K562 (cell line): Measurements from ENCODE around the gene TMEM120B. TPM values are rescaled to one million over a fixed set of nuclear protein-coding genes. Genes with fewer than 3 reads are reported as not detected.
A peak's percentile ranks its signal among the peaks of the same experiment; 100 is the strongest.

Source experiments
- ATAC-seq: fragments of 200-7000 bp; cut with Tn5 transposase; 3 replicates; pipeline ENCODE4 v1.9.1; 2020; ENCODE audit warnings: moderate library complexity
- BruUV-seq: library from RNA; stranded (reverse); fragments of 400-500 nt; replicated peaks from 2 replicates; lab custom pipeline; 2021; lab: Mats Ljungman, UMichigan
- CTCF ChIA-PET: fragments of 300-600 bp; formaldehyde crosslinking; extraction: SDS; loops from one replicate; lab custom pipeline; 2021; ENCODE audit warnings: low intra/inter-chr PET ratio; lab: Yijun Ruan, JAX
- POLR2A ChIA-PET: fragments of 300-600, 350-650 bp; sonication (Branson Sonifier 250); formaldehyde crosslinking; extraction: SDS; loops from one replicate; lab custom pipeline; 2021; ENCODE audit warnings: antibody characterized with exemption, inconsistent platforms; lab: Yijun Ruan, JAX
- DNase-seq, 4 experiments: peaks; one replicate each; pipeline versions ENCODE4 v3.0.0 to v3.0.0-alpha.2; 2011 to 2018; ENCODE audit warnings: low spot score in 3 of 4, mixed read lengths in 3 of 4; ENCODE audit errors: extremely low read depth in 1 of 4
- FAIRE-seq: peaks from 2 replicates; lab custom pipeline; 2011; peaks lifted over from hg19 to GRCh38; lab: Jason Lieb, UNC
- H2AFZ ChIP-seq: 2 replicates; pipeline ENCODE4 v1.6.0; 2011; ENCODE audit warnings: low read depth, low read length, control low read depth, inconsistent platforms
- H3K27ac ChIP-seq: fragments of 200-600 bp; 3 replicates; pipeline ENCODE4 v1.8.0; 2011; ENCODE audit warnings: low read depth, mild to moderate bottlenecking, control low read depth, inconsistent platforms, low read length, moderate library complexity, mixed read lengths; ENCODE audit errors: extremely low read depth
- H3K27me3 ChIP-seq, 2 experiments: fragments of 300-600 bp in 1 of 2; 2 replicates in 1 of 2; 3 replicates in 1 of 2; pipeline versions ENCODE4 v1.6.0 to v1.8.0; 2011; ENCODE audit warnings: inconsistent platforms in 2 of 2, low read length in 2 of 2, mild to moderate bottlenecking in 1 of 2, mixed read lengths in 1 of 2, moderate library complexity in 1 of 2; ENCODE audit not compliant: control insufficient read depth in 2 of 2, insufficient read depth in 2 of 2
- H3K36me3 ChIP-seq: fragments of 300-600 bp; 3 replicates; pipeline ENCODE4 v1.8.0; 2011; ENCODE audit warnings: mild to moderate bottlenecking, low read length, inconsistent platforms; ENCODE audit not compliant: control insufficient read depth, insufficient read depth
- H3K4me1 ChIP-seq, 2 experiments: fragments of 200-600 bp in 1 of 2; replicated peaks in 1 of 2; 2 replicates in 1 of 2; 3 replicates in 1 of 2; pipeline versions ENCODE4 v1.5.1 to v1.8.0; 2011; ENCODE audit warnings: inconsistent platforms in 2 of 2, low read length in 2 of 2, mild to moderate bottlenecking in 1 of 2, mixed read lengths in 1 of 2, moderate library complexity in 1 of 2; ENCODE audit not compliant: control insufficient read depth in 2 of 2, insufficient read depth in 2 of 2
- H3K4me2 ChIP-seq: 2 replicates; pipeline ENCODE4 v1.6.1; 2011; ENCODE audit warnings: low read length, control low read depth, inconsistent platforms, mixed read lengths; ENCODE audit not compliant: insufficient read depth
- H3K4me3 ChIP-seq: fragments of 200-600 bp; sonication (generic), shearing (Covaris generic); 2 replicates; pipeline ENCODE4 v1.5.1; 2016; ENCODE audit warnings: control low read depth, inconsistent platforms
- H3K79me2 ChIP-seq: fragments of 200-600 bp; 3 replicates; pipeline ENCODE4 v1.8.0; 2011; ENCODE audit warnings: low read length, inconsistent platforms; ENCODE audit not compliant: control insufficient read depth, insufficient read depth
- H3K9ac ChIP-seq, 2 experiments: 2 replicates each; pipeline versions ENCODE4 v1.6.0 to v1.6.1; 2011; ENCODE audit warnings: low read depth in 2 of 2, low read length in 2 of 2, control low read depth in 1 of 2, inconsistent platforms in 1 of 2, mild to moderate bottlenecking in 1 of 2, mixed read lengths in 1 of 2; ENCODE audit not compliant: insufficient read depth in 1 of 2
- H3K9me1 ChIP-seq: one replicate; pipeline ENCODE4 v1.6.0; 2011; ENCODE audit warnings: inconsistent platforms, mild to moderate bottlenecking, low read length, moderate library complexity; ENCODE audit not compliant: control insufficient read depth, insufficient read depth
- H3K9me3 ChIP-seq: replicated peaks from 2 replicates; pipeline ENCODE4 v1.5.1; 2011; ENCODE audit warnings: low read depth, low read length, inconsistent platforms; ENCODE audit not compliant: control insufficient read depth, insufficient read depth
- H4K20me1 ChIP-seq: replicated peaks from 2 replicates; pipeline ENCODE4 v1.6.1; 2011; ENCODE audit warnings: low read length, inconsistent platforms, mixed read lengths; ENCODE audit not compliant: control insufficient read depth, insufficient read depth
- CBFA2T3 ChIP-seq: fragments of 450-650 bp; IDR thresholded peaks from 2 replicates; pipeline ENCODE4 v1.6.1; 2017
- POLR2G ChIP-seq: fragments of 200-400 bp; formaldehyde crosslinking; IDR thresholded peaks from 2 replicates; pipeline ENCODE4 v1.6.1; 2017; ENCODE audit warnings: low read depth, mild to moderate bottlenecking, antibody characterized with exemption, low read length, moderate library complexity
- SPI1 ChIP-seq: IDR thresholded peaks from 2 replicates; pipeline ENCODE4 v1.6.1; 2011; ENCODE audit warnings: low read depth, low read length, control low read depth, borderline replicate concordance
- TCF3 ChIP-seq: sonication (generic); formaldehyde crosslinking; IDR thresholded peaks from 2 replicates; pipeline ENCODE4 v1.4.0; 2020; ENCODE audit warnings: mild to moderate bottlenecking, missing genetic modification reagents
- ZNF444 ChIP-seq: fragments of 250-450 bp; sonication (Bioruptor Pico); IDR thresholded peaks from 2 replicates; pipeline ENCODE4 v1.4.0; 2020; ENCODE audit warnings: mild to moderate bottlenecking, moderate library complexity
- WGBS: fragments of 100-300 bp; shearing (Covaris generic); methylation state at CpG from one replicate; pipeline ENCODE4 v1.1.6; 2016; ENCODE audit warnings: low coverage, mixed read lengths; ENCODE audit not compliant: insufficient coverage; ENCODE audit errors: missing lambda C conversion rate; 5-methylcytosine and 5-hydroxymethylcytosine counted together
- in situ Hi-C: fragments of 300-500 bp; cut with MboI; formaldehyde crosslinking; loops from 4 replicates; pipeline ENCODE4 v1.15.0; 2018; ENCODE audit warnings: inconsistent platforms, mixed read lengths
- intact Hi-C: fragments of 100-400 bp; cut with micrococcal nuclease; formaldehyde crosslinking; loops from 2 replicates; pipeline ENCODE4 v1.14.2; 2022
- polyA plus RNA-seq, 8 experiments: library from polyadenylated mRNA; depleted of rRNA in 4 of 8; stranded (reverse) in 5 of 8; unstranded in 3 of 8; fragments of >200 nt; fragmentation: Nextera tagmentation in 2 of 8; fragmentation: Illumina TruSeq in 1 of 8; extraction: Ambion mirVana in 2 of 8; extraction: Trizol in 1 of 8; gene quantifications; 2 replicates each; pipeline versions ENCODE4 v1.2.1 to v1.2.3, GENCODE V29; 2011 to 2014; ENCODE audit warnings: inconsistent platforms in 1 of 8, missing spikeins in 1 of 8
- total RNA-seq, 7 experiments: library from RNA; depleted of rRNA in 6 of 7; stranded (reverse); fragments of >200 nt in 6 of 7; fragmentation: Illumina TruSeq in 2 of 7; extraction: Trizol in 2 of 7; gene quantifications; 2 replicates each; pipeline versions ENCODE4 v1.2.1 to v1.2.3, GENCODE V29; 2011 to 2021; ENCODE audit warnings: low replicate concordance in 1 of 7

Gene TMEM120B
- total and polyA plus RNA-seq, 9 of the 15 experiments (the other 6 are each of a cell fraction or from before 2014, with no cell fraction given) = 1.7 to 18.6 (median 7.4) TPM

- no peaks in the 10 kb centered on the region for H3K9me3 ChIP-seq
- BruUV-seq = no TSS peak
- H3K4me1 ChIP-seq = peaks cover 0 to 25% of the 10 kb centered on the region in 2 experiments; a peak in 2 of 5 replicates
- no peak overlapping the region for H3K4me2 ChIP-seq
- no peak; the same call in 2 of the 3 replicates for ATAC-seq
- 70% methylated on average over 12 of the region's 18 CpGs for WGBS
- TF ChIP-seq TCF3 (CRISPR knock-in tag) (no peak), SPI1 (peak; percentile 62; the same call in 1 of the 2 replicates), CBFA2T3 (0 out of 2 replicates have a peak, but pooled peaks have one; percentile 11), ZNF444 (CRISPR knock-in tag) (no peak), POLR2G (peak; percentile 67; the same call in 1 of the 2 replicates)
- DNase-seq = no peak
- no peaks in the 10 kb centered on the region for H3K27me3 ChIP-seq
- H3K27ac ChIP-seq = no peak overlapping the region
- H2AFZ ChIP-seq = no peak overlapping the region
- no peak for FAIRE-seq
- H4K20me1 ChIP-seq = no peaks in the 10 kb centered on the region; the same call in 1 of the 2 replicates
- intact Hi-C loops (no loop called here), in situ Hi-C loops (loop anchor here (25.0 kb wide), 1 partner anchor 1561 kb away; the partner anchor contains the start of gene KMT5A)
- no peaks in the 10 kb centered on the region for H3K79me2 ChIP-seq
- peaks cover 87% of the 10 kb centered on the region for H3K36me3 ChIP-seq
- H3K4me3 ChIP-seq = no peak overlapping the region
- H3K9ac ChIP-seq = peak overlapping the region in 1 of 2 experiments; percentile 73; a peak in 2 of 4 replicates
- CTCF ChIA-PET = no interaction called here
- no peaks in the 10 kb centered on the region for H3K9me1 ChIP-seq
- POLR2A ChIA-PET = interaction anchor here (0.6 to 3.3 kb wide), 7 partner anchors 11 to 90 kb away, joined by 3 to 21 read pairs (median 6); no protein-coding TSS in a partner anchor
These were observed 114.0 kb downstream of the TMEM120B start for GRCh38 chr12:121826318-121827150.
